DND-41 (cell line): Measurements from ENCODE around the gene EIF5.

Source experiments
- EZH2 ChIP-seq: IDR thresholded peaks from 3 replicates; pipeline ENCODE4 v1.6.1; 2012; ENCODE audit warnings: borderline replicate concordance, low read depth, mild to moderate bottlenecking, moderate library complexity, low read length, inconsistent platforms; ENCODE audit not compliant: severe bottlenecking
- TF ChIP-seq, protein P1 (sequence below): IDR thresholded peaks from 2 replicates; pipeline ENCODE4 v1.5.1; 2012; ENCODE audit warnings: borderline replicate concordance, low read length, moderate library complexity, mild to moderate bottlenecking; ENCODE audit not compliant: poor library complexity, severe bottlenecking; ENCODE audit errors: extremely low read depth

DNA sequence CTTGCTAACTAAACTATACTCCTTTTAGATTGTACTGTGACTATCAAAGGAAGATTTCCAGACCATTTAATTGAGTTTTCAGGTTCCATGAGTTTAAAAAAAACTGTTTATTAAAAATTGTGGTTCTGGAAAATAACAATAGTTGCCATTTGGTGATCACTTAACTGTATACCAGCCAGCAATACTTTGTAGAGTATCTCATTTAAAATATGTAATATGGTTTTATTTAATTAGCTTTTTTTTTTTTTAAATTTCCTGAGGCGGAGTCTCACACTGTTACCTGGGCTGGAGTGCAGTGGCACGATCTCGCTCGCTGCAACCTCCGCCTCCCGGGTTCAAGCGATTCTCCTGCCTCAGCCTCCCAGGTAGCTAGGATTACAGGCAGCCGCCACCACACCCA, 58.5 kb downstream of the EIF5 start:
- TF ChIP-seq, protein P1, sequence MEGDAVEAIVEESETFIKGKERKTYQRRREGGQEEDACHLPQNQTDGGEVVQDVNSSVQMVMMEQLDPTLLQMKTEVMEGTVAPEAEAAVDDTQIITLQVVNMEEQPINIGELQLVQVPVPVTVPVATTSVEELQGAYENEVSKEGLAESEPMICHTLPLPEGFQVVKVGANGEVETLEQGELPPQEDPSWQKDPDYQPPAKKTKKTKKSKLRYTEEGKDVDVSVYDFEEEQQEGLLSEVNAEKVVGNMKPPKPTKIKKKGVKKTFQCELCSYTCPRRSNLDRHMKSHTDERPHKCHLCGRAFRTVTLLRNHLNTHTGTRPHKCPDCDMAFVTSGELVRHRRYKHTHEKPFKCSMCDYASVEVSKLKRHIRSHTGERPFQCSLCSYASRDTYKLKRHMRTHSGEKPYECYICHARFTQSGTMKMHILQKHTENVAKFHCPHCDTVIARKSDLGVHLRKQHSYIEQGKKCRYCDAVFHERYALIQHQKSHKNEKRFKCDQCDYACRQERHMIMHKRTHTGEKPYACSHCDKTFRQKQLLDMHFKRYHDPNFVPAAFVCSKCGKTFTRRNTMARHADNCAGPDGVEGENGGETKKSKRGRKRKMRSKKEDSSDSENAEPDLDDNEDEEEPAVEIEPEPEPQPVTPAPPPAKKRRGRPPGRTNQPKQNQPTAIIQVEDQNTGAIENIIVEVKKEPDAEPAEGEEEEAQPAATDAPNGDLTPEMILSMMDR, result no peak
- no peak for TF ChIP-seq EZH2
